NCI-H2107 treated with DMSO at 0.1 percent for 48 hours (cell line): ENCODE data around the gene KCTD7.
A peak's percentile ranks its signal among the peaks of the same experiment; 100 is the strongest.
"Not testable (repeated sequence)": the region's sequence is repeated elsewhere in the genome, so short reads cannot be mapped to it uniquely, and the experiment has no call there.

Experiments used
- DNase-seq: peaks from one replicate; lab custom pipeline; 2025; ENCODE audit not compliant: unreplicated experiment; lab: John Stamatoyannopoulos, UW

Gene KCTD7

GRCh38 chr7:66628361-66629221 lies at the start of gene KCTD7:
KCTD7 (plus strand) TSS chr7:66628881; CDS start chr7:66629065, 184 bp downstream.
- DNase-seq, result peak; percentile 98

- not testable (repeated sequence) for DNase-seq
Measured at GRCh38 chr7:66580380-66580779, 48.3 kb upstream of the KCTD7 start.

GRCh38 chr7:66582816-66583489 lies 45.7 kb upstream of the KCTD7 start:
- DNase-seq, result not testable (repeated sequence)

GRCh38 chr7:66583490-66584110 lies 45.1 kb upstream of the KCTD7 start:
- no peak for DNase-seq

- DNase-seq, result no peak
Measured at GRCh38 chr7:66586181-66586580, 42.5 kb upstream of the KCTD7 start.

- not testable (repeated sequence) for DNase-seq
Measured at GRCh38 chr7:66588226-66588625, 40.5 kb upstream of the KCTD7 start.

- peak; percentile 30 for DNase-seq
Measured at GRCh38 chr7:66588856-66589570, 39.7 kb upstream of the KCTD7 start.

- not testable (repeated sequence) for DNase-seq
Measured at GRCh38 chr7:66590302-66591057, 38.2 kb upstream of the KCTD7 start.

- not testable (repeated sequence) for DNase-seq
Measured at GRCh38 chr7:66591058-66591798, 37.5 kb upstream of the KCTD7 start.

GRCh38 chr7:66591799-66592596 lies 36.7 kb upstream of the KCTD7 start:
- peak; percentile 71 for DNase-seq

GRCh38 chr7:66592597-66593146 lies 36.0 kb upstream of the KCTD7 start:
- DNase-seq, result not testable (repeated sequence)

GRCh38 chr7:66594082-66594481 lies 34.6 kb upstream of the KCTD7 start:
- DNase-seq, result not testable (repeated sequence)

GRCh38 chr7:66597461-66597860 lies 31.2 kb upstream of the KCTD7 start:
- DNase-seq, result no peak

- no peak for DNase-seq
Measured at GRCh38 chr7:66602159-66602558, 26.5 kb upstream of the KCTD7 start.

GRCh38 chr7:66604198-66604597 lies 24.5 kb upstream of the KCTD7 start:
- no peak for DNase-seq

GRCh38 chr7:66606540-66607291 lies 22.0 kb upstream of the KCTD7 start:
- DNase-seq, result not testable (repeated sequence)

- DNase-seq, result no peak
Measured at GRCh38 chr7:66609176-66609575, 19.5 kb upstream of the KCTD7 start.

- not testable (repeated sequence) for DNase-seq
Measured at GRCh38 chr7:66614596-66614995, 14.1 kb upstream of the KCTD7 start.
